ENCODE data around the gene ARID1A. TPM values are rescaled to one million over a fixed set of nuclear protein-coding genes. Genes with fewer than 3 reads are reported as not detected.
A peak's percentile ranks its signal among the peaks of the same experiment; 100 is the strongest.

Gene ARID1A
- total and polyA plus RNA-seq, 9 of the 15 experiments (the other 6 are each of a cell fraction or from before 2014, with no cell fraction given): 8.3 to 88.3 (median 22.5) TPM

GRCh38 chr1:26744075-26744959 is 48.5 kb downstream of the ARID1A start (continued):
- TF ChIP-seq RUNX1 (IDR thresholded peaks at IDR 0.05; ENCODE audit: low read depth) (no peak), TCF7 (IDR thresholded peaks at IDR 0.05; ENCODE audit: borderline replicate concordance) (no peak), RNF2 (IDR thresholded peaks at IDR 0.05) (peak; percentile 91), TARDBP (IDR thresholded peaks at IDR 0.05) (0 out of 2 replicates have a peak, but pooled peaks have one; percentile 51), STAT5B (CRISPR knock-in tag; IDR thresholded peaks at IDR 0.05) (no peak), PHF21A (IDR thresholded peaks at IDR 0.05; ENCODE audit: borderline replicate concordance, low read depth) (peak; percentile 80), MBD1 (CRISPR knock-in tag; IDR thresholded peaks at IDR 0.05) (no peak), ZNF316 (IDR thresholded peaks at IDR 0.05) (peak; percentile 49; the same call in 1 of the 2 replicates), ZNF280A (IDR thresholded peaks at IDR 0.05; ENCODE audit: low read depth, partially characterized antibody) (no peak), KHSRP (IDR thresholded peaks at IDR 0.05) (no peak), KLF6 (CRISPR knock-in tag; IDR thresholded peaks at IDR 0.05; ENCODE audit: borderline replicate concordance) (no peak), SIRT6 (IDR thresholded peaks at IDR 0.05; ENCODE audit: low read depth, low read length) (no peak), EP400 (IDR thresholded peaks at IDR 0.05) (peak; percentile 71), ZC3H11A (IDR thresholded peaks at IDR 0.05; ENCODE audit: low read depth, low read length) (peak; percentile 87; the same call in 1 of the 2 replicates), SREBF2 (CRISPR knock-in tag; IDR thresholded peaks at IDR 0.05) (no peak), ZNF780A (CRISPR knock-in tag; IDR thresholded peaks at IDR 0.05) (no peak), ARHGAP35 (IDR thresholded peaks at IDR 0.05; ENCODE audit: partially characterized antibody) (no peak), MBD2 (IDR thresholded peaks at IDR 0.05; ENCODE audit: borderline replicate concordance, low read depth) (peak; percentile 68; the same call in 1 of the 2 replicates), SMAD1 (IDR thresholded peaks at IDR 0.05; ENCODE audit: low read depth, low read length, partially characterized antibody) (peak; percentile 74), MTA2 (IDR thresholded peaks at IDR 0.05; ENCODE audit: low read depth) (peak; percentile 32; the same call in 1 of the 2 replicates), ZFP1 (CRISPR knock-in tag; IDR thresholded peaks at IDR 0.05) (no peak), SMAD4 (CRISPR knock-in tag; conservative IDR thresholded peaks at IDR 0.05) (peak; percentile 93), TCF3 (CRISPR knock-in tag; IDR thresholded peaks at IDR 0.05) (peak; percentile 89)
- TF ChIP-seq, protein P1, sequence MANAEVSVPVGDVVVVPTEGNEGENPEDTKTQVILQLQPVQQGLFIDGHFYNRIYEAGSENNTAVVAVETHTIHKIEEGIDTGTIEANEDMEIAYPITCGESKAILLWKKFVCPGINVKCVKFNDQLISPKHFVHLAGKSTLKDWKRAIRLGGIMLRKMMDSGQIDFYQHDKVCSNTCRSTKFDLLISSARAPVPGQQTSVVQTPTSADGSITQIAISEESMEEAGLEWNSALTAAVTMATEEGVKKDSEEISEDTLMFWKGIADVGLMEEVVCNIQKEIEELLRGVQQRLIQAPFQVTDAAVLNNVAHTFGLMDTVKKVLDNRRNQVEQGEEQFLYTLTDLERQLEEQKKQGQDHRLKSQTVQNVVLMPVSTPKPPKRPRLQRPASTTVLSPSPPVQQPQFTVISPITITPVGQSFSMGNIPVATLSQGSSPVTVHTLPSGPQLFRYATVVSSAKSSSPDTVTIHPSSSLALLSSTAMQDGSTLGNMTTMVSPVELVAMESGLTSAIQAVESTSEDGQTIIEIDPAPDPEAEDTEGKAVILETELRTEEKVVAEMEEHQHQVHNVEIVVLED (CRISPR knock-in tag; IDR thresholded peaks at IDR 0.05): no peak
- TF ChIP-seq, protein P2, sequence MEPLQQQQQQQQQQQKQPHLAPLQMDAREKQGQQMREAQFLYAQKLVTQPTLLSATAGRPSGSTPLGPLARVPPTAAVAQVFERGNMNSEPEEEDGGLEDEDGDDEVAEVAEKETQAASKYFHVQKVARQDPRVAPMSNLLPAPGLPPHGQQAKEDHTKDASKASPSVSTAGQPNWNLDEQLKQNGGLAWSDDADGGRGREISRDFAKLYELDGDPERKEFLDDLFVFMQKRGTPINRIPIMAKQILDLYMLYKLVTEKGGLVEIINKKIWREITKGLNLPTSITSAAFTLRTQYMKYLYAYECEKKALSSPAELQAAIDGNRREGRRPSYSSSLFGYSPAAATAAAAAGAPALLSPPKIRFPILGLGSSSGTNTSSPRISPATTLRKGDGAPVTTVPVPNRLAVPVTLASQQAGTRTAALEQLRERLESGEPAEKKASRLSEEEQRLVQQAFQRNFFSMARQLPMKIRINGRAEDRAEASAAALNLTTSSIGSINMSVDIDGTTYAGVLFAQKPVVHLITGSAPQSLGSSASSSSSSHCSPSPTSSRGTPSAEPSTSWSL (CRISPR knock-in tag; IDR thresholded peaks at IDR 0.05; ENCODE audit: borderline replicate concordance): no peak

All from K562 (cell line).